ENCODE data around the gene TTLL13.
"Not testable (repeated sequence)": the region's sequence is repeated elsewhere in the genome, so short reads cannot be mapped to it uniquely, and the experiment has no call there.

Gene TTLL13

GRCh38 chr15:90240856-90241255 lies 8.5 kb upstream of the TTLL13 start:
- no peak for DNase-seq

GRCh38 chr15:90241343-90242192 lies 7.8 kb upstream of the TTLL13 start:
- DNase-seq, result no peak

GRCh38 chr15:90243943-90244639 lies 5.3 kb upstream of the TTLL13 start:
- no peak for DNase-seq

- no peak for DNase-seq
Observed at GRCh38 chr15:90248789-90249202, 560 bp upstream of the TTLL13 start.

- DNase-seq, result no peak
Observed at GRCh38 chr15:90257776-90258175, 8.4 kb downstream of the TTLL13 start.

GRCh38 chr15:90259524-90259923 lies 10.2 kb downstream of the TTLL13 start:
- DNase-seq, result no peak

GRCh38 chr15:90260731-90261130 lies 11.4 kb downstream of the TTLL13 start:
- not testable (repeated sequence) for DNase-seq

- no peak for DNase-seq
Observed at GRCh38 chr15:90261811-90262210, 12.5 kb downstream of the TTLL13 start.

GRCh38 chr15:90262426-90262825 lies 13.1 kb downstream of the TTLL13 start:
- DNase-seq, result no peak

- DNase-seq, result no peak
Observed at GRCh38 chr15:90264671-90265070, 15.3 kb downstream of the TTLL13 start.

GRCh38 chr15:90265271-90266060 lies 16.1 kb downstream of the TTLL13 start, which contains the start of gene NGRN:
Gene NGRN (plus strand): TSS chr15:90265672. CDS start chr15:90265713, 41 bp downstream.
- peak; percentile 86 for DNase-seq

GRCh38 chr15:90266061-90266431 lies 16.7 kb downstream of the TTLL13 start:
- peak; percentile 41 for DNase-seq

- DNase-seq, result no peak
Observed at GRCh38 chr15:90266485-90266884, 17.1 kb downstream of the TTLL13 start.

GRCh38 chr15:90268415-90268814 lies 19.1 kb downstream of the TTLL13 start:
- DNase-seq, result peak; percentile 26

GRCh38 chr15:90270502-90271150 lies 21.3 kb downstream of the TTLL13 start:
- DNase-seq, result no peak

- DNase-seq, result no peak
Observed at GRCh38 chr15:90271459-90272166, 22.3 kb downstream of the TTLL13 start.

- not testable (repeated sequence) for DNase-seq
Observed at GRCh38 chr15:90278467-90278866, 29.1 kb downstream of the TTLL13 start.

GRCh38 chr15:90280743-90281142 lies 31.4 kb downstream of the TTLL13 start:
- not testable (repeated sequence) for DNase-seq

- DNase-seq, result not testable (repeated sequence)
Observed at GRCh38 chr15:90281637-90282036, 32.3 kb downstream of the TTLL13 start.

- DNase-seq, result peak; percentile 1
Observed at GRCh38 chr15:90286678-90287077, 37.3 kb downstream of the TTLL13 start.

GRCh38 chr15:90287101-90287500 lies 37.7 kb downstream of the TTLL13 start:
- DNase-seq, result no peak

- no peak for DNase-seq
Observed at GRCh38 chr15:90287946-90288345, 38.6 kb downstream of the TTLL13 start.
